Measurements from ENCODE around the gene CEP55. TPM values are rescaled to one million over a fixed set of nuclear protein-coding genes. Genes with fewer than 3 reads are reported as not detected.
A peak's percentile ranks its signal among the peaks of the same experiment; 100 is the strongest.

Gene CEP55
- total RNA-seq, 1 experiment from 2014 or later: 17.3 TPM

DNA sequence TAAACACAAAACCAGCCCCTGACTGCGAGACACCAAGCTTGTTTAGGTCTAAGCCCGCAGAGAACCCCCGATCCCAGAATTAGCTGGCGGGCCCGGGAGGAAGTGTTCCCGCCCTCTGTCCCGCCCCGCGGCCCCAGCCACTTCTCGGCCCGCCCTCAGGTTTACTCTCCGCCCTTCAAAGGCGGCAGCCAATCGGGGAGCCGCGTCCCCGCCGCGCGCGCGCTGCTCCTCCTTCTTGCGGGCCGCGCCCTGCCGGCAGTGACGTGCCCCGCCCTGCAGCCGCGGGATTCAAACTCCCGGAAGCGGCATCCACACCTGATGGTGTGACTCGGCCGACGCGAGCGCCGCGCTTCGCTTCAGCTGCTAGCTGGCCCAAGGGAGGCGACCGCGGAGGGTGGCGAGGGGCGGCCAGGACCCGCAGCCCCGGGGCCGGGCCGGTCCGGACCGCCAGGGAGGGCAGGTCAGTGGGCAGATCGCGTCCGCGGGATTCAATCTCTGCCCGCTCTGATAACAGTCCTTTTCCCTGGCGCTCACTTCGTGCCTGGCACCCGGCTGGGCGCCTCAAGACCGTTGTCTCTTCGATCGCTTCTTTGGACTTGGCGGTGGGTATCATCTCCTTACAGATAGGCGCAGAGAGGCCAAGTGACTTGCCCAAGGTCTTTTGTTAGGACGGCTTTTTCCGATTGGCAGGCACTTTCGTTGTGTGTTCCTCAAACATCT, at the start of gene CEP55 (continued):
- TF ChIP-seq SOX15 (CRISPR knock-in tag; IDR thresholded peaks at IDR 0.05) (no peak), FOXP1 (CRISPR knock-in tag; IDR thresholded peaks at IDR 0.05; ENCODE audit: borderline replicate concordance) (peak; percentile 51; the same call in 1 of the 2 replicates), TEAD1 (CRISPR knock-in tag; IDR thresholded peaks at IDR 0.05) (peak; percentile 39; the same call in 1 of the 2 replicates), IRF2 (CRISPR knock-in tag; IDR thresholded peaks at IDR 0.05; ENCODE audit: borderline replicate concordance, low read depth) (no peak), FOXJ3 (CRISPR knock-in tag; IDR thresholded peaks at IDR 0.05; ENCODE audit: borderline replicate concordance) (no peak), SMAD4 (CRISPR knock-in tag; IDR thresholded peaks at IDR 0.05) (no peak), CBFB (CRISPR knock-in tag; IDR thresholded peaks at IDR 0.05; ENCODE audit: low read depth) (0 out of 2 replicates have a peak, but pooled peaks have one; percentile 60), RORB (CRISPR knock-in tag; IDR thresholded peaks at IDR 0.05) (no peak), ETV6 (CRISPR knock-in tag; IDR thresholded peaks at IDR 0.05) (peak; percentile 92), FOXK1 (CRISPR knock-in tag; IDR thresholded peaks at IDR 0.05) (peak; percentile 63), NR3C1 (CRISPR knock-in tag; conservative IDR thresholded peaks at IDR 0.05; ENCODE audit: low read depth) (0 out of 2 replicates have a peak, but pooled peaks have one; percentile 51), ZNF263 (CRISPR knock-in tag; IDR thresholded peaks at IDR 0.05; ENCODE audit: low read depth) (0 out of 2 replicates have a peak, but pooled peaks have one; percentile 18), MYBL2 (CRISPR knock-in tag; IDR thresholded peaks at IDR 0.05) (peak; percentile 98), NFE2L1 (CRISPR knock-in tag; IDR thresholded peaks at IDR 0.05) (peak; percentile 14; the same call in 1 of the 2 replicates), SP1 (CRISPR knock-in tag; conservative IDR thresholded peaks at IDR 0.05) (peak; percentile 82), SMAD3 (CRISPR knock-in tag; IDR thresholded peaks at IDR 0.05; ENCODE audit: borderline replicate concordance) (peak; percentile 18; the same call in 1 of the 2 replicates)
- TF ChIP-seq, protein P1, sequence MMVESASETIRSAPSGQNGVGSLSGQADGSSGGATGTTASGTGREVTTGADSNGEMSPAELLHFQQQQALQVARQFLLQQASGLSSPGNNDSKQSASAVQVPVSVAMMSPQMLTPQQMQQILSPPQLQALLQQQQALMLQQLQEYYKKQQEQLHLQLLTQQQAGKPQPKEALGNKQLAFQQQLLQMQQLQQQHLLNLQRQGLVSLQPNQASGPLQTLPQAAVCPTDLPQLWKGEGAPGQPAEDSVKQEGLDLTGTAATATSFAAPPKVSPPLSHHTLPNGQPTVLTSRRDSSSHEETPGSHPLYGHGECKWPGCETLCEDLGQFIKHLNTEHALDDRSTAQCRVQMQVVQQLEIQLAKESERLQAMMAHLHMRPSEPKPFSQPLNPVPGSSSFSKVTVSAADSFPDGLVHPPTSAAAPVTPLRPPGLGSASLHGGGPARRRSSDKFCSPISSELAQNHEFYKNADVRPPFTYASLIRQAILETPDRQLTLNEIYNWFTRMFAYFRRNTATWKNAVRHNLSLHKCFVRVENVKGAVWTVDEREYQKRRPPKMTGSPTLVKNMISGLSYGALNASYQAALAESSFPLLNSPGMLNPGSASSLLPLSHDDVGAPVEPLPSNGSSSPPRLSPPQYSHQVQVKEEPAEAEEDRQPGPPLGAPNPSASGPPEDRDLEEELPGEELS (CRISPR knock-in tag; IDR thresholded peaks at IDR 0.05): peak; percentile 80; the same call in 1 of the 2 replicates
- TF ChIP-seq, protein P2, sequence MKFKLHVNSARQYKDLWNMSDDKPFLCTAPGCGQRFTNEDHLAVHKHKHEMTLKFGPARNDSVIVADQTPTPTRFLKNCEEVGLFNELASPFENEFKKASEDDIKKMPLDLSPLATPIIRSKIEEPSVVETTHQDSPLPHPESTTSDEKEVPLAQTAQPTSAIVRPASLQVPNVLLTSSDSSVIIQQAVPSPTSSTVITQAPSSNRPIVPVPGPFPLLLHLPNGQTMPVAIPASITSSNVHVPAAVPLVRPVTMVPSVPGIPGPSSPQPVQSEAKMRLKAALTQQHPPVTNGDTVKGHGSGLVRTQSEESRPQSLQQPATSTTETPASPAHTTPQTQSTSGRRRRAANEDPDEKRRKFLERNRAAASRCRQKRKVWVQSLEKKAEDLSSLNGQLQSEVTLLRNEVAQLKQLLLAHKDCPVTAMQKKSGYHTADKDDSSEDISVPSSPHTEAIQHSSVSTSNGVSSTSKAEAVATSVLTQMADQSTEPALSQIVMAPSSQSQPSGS (CRISPR knock-in tag; IDR thresholded peaks at IDR 0.05; ENCODE audit: borderline replicate concordance, low read depth): no peak
- TF ChIP-seq, protein P3, sequence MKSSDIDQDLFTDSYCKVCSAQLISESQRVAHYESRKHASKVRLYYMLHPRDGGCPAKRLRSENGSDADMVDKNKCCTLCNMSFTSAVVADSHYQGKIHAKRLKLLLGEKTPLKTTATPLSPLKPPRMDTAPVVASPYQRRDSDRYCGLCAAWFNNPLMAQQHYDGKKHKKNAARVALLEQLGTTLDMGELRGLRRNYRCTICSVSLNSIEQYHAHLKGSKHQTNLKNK (CRISPR knock-in tag; IDR thresholded peaks at IDR 0.05): no peak
- TF ChIP-seq, protein P4, sequence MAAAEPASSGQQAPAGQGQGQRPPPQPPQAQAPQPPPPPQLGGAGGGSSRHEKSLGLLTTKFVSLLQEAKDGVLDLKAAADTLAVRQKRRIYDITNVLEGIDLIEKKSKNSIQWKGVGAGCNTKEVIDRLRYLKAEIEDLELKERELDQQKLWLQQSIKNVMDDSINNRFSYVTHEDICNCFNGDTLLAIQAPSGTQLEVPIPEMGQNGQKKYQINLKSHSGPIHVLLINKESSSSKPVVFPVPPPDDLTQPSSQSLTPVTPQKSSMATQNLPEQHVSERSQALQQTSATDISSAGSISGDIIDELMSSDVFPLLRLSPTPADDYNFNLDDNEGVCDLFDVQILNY (CRISPR knock-in tag; IDR thresholded peaks at IDR 0.05): peak; percentile 98
- TF ChIP-seq, protein P5, sequence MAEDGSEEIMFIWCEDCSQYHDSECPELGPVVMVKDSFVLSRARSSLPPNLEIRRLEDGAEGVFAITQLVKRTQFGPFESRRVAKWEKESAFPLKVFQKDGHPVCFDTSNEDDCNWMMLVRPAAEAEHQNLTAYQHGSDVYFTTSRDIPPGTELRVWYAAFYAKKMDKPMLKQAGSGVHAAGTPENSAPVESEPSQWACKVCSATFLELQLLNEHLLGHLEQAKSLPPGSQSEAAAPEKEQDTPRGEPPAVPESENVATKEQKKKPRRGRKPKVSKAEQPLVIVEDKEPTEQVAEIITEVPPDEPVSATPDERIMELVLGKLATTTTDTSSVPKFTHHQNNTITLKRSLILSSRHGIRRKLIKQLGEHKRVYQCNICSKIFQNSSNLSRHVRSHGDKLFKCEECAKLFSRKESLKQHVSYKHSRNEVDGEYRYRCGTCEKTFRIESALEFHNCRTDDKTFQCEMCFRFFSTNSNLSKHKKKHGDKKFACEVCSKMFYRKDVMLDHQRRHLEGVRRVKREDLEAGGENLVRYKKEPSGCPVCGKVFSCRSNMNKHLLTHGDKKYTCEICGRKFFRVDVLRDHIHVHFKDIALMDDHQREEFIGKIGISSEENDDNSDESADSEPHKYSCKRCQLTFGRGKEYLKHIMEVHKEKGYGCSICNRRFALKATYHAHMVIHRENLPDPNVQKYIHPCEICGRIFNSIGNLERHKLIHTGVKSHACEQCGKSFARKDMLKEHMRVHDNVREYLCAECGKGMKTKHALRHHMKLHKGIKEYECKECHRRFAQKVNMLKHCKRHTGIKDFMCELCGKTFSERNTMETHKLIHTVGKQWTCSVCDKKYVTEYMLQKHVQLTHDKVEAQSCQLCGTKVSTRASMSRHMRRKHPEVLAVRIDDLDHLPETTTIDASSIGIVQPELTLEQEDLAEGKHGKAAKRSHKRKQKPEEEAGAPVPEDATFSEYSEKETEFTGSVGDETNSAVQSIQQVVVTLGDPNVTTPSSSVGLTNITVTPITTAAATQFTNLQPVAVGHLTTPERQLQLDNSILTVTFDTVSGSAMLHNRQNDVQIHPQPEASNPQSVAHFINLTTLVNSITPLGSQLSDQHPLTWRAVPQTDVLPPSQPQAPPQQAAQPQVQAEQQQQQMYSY (CRISPR knock-in tag; IDR thresholded peaks at IDR 0.05): 0 out of 2 replicates have a peak, but pooled peaks have one; percentile 35
- TF ChIP-seq, protein P6, sequence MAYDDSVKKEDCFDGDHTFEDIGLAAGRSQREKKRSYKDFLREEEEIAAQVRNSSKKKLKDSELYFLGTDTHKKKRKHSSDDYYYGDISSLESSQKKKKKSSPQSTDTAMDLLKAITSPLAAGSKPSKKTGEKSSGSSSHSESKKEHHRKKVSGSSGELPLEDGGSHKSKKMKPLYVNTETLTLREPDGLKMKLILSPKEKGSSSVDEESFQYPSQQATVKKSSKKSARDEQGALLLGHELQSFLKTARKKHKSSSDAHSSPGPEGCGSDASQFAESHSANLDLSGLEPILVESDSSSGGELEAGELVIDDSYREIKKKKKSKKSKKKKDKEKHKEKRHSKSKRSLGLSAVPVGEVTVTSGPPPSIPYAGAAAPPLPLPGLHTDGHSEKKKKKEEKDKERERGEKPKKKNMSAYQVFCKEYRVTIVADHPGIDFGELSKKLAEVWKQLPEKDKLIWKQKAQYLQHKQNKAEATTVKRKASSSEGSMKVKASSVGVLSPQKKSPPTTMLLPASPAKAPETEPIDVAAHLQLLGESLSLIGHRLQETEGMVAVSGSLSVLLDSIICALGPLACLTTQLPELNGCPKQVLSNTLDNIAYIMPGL (CRISPR knock-in tag; IDR thresholded peaks at IDR 0.05): peak; percentile 90
- TF ChIP-seq, protein P7, sequence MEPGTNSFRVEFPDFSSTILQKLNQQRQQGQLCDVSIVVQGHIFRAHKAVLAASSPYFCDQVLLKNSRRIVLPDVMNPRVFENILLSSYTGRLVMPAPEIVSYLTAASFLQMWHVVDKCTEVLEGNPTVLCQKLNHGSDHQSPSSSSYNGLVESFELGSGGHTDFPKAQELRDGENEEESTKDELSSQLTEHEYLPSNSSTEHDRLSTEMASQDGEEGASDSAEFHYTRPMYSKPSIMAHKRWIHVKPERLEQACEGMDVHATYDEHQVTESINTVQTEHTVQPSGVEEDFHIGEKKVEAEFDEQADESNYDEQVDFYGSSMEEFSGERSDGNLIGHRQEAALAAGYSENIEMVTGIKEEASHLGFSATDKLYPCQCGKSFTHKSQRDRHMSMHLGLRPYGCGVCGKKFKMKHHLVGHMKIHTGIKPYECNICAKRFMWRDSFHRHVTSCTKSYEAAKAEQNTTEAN (CRISPR knock-in tag; IDR thresholded peaks at IDR 0.05): 0 out of 2 replicates have a peak, but pooled peaks have one; percentile 36
- TF ChIP-seq, protein P8, sequence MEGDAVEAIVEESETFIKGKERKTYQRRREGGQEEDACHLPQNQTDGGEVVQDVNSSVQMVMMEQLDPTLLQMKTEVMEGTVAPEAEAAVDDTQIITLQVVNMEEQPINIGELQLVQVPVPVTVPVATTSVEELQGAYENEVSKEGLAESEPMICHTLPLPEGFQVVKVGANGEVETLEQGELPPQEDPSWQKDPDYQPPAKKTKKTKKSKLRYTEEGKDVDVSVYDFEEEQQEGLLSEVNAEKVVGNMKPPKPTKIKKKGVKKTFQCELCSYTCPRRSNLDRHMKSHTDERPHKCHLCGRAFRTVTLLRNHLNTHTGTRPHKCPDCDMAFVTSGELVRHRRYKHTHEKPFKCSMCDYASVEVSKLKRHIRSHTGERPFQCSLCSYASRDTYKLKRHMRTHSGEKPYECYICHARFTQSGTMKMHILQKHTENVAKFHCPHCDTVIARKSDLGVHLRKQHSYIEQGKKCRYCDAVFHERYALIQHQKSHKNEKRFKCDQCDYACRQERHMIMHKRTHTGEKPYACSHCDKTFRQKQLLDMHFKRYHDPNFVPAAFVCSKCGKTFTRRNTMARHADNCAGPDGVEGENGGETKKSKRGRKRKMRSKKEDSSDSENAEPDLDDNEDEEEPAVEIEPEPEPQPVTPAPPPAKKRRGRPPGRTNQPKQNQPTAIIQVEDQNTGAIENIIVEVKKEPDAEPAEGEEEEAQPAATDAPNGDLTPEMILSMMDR (IDR thresholded peaks at IDR 0.05): no peak
- TF ChIP-seq, protein P9, sequence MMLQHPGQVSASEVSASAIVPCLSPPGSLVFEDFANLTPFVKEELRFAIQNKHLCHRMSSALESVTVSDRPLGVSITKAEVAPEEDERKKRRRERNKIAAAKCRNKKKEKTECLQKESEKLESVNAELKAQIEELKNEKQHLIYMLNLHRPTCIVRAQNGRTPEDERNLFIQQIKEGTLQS (CRISPR knock-in tag; conservative IDR thresholded peaks at IDR 0.05): no peak
